Placental pericyte (primary cell): ENCODE results near the gene ETDC. TPM values are rescaled to one million over a fixed set of nuclear protein-coding genes. Genes with fewer than 3 reads are reported as not detected.

Experiments used
- total RNA-seq: library from RNA; depleted of rRNA; stranded (reverse); fragments of >200 nt; gene quantifications from 2 replicates; pipeline ENCODE4 v1.2.3, GENCODE V29; 2012

Gene ETDC
- total RNA-seq: not detected in 2 replicates

GRCh38 chrX:135309430-135309923 lies at the start of gene ETDC:
TSS of gene ETDC (plus strand) at chrX:135309480. CDS start at chrX:135309480, 0 bp downstream.

Other genes starting within 250 kb of the ETDC start
- gene SMIM10L2B, start 210.8 kb upstream of the ETDC start, total RNA-seq: 0.57 and 1.5 TPM in 2 replicates
- not detected in 2 replicates for gene ETDB, start 189.0 kb upstream of the ETDC start, total RNA-seq
- not detected in 2 replicates for gene CT55, start 138.1 kb upstream of the ETDC start, total RNA-seq
- gene ETDA, start 57.4 kb upstream of the ETDC start, total RNA-seq: not detected in 2 replicates
- gene ZNF75D, start 34.6 kb downstream of the ETDC start, total RNA-seq: 7.0 and 11.8 TPM in 2 replicates
- gene ZNF449, start 35.3 kb downstream of the ETDC start, total RNA-seq: 8.0 and 8.8 TPM in 2 replicates
- under 0.01 TPM in 1 of 2 replicates, not detected in the other for gene SMIM10L2A, start 112.5 kb downstream of the ETDC start, total RNA-seq
- gene INTS6L, start 211.2 kb downstream of the ETDC start, total RNA-seq: 3.3 and 5.7 TPM in 2 replicates